H1 (cell line): ENCODE results near the gene SAP30L. TPM values are rescaled to one million over a fixed set of nuclear protein-coding genes. Genes with fewer than 3 reads are reported as not detected.

Experiments used
- CTCF ChIA-PET: fragments of 300-600 bp; sonication (Branson Sonifier 250); formaldehyde crosslinking; loops from one replicate; lab custom pipeline; 2021; ENCODE audit not compliant: partially characterized antibody; lab: Charles Lee
- POLR2A ChIA-PET: fragments of 300-600 bp; sonication (Branson Sonifier 250); formaldehyde crosslinking; loops from one replicate; lab custom pipeline; 2021; ENCODE audit warnings: inconsistent platforms; ENCODE audit not compliant: partially characterized antibody; lab: Charles Lee
- DNase-seq, 2 experiments: peaks; one replicate each; pipeline versions ENCODE4 v3.0.0 to v3.0.0-alpha.2; 2010 to 2022; ENCODE audit warnings: low spot score in 2 of 2, low read depth in 1 of 2, mixed read lengths in 1 of 2
- FAIRE-seq: peaks from 2 replicates; lab custom pipeline; 2011; peaks lifted over from hg19 to GRCh38; lab: Jason Lieb, UNC
- H2AFZ ChIP-seq: 2 replicates; pipeline ENCODE4 v1.8.1; 2012; ENCODE audit warnings: low read length, inconsistent platforms
- H2AK5ac ChIP-seq: 2 replicates; pipeline ENCODE4 v1.6.1; 2013; ENCODE audit warnings: low read depth, low read length
- H2BK120ac ChIP-seq: replicated peaks from 2 replicates; pipeline ENCODE3; 2013; ENCODE audit warnings: low read depth, low read length, inconsistent platforms
- H2BK12ac ChIP-seq: 2 replicates; pipeline ENCODE4 v1.6.1; 2013; ENCODE audit warnings: low read depth, low read length
- H2BK15ac ChIP-seq: 2 replicates; pipeline ENCODE4 v1.6.1; 2013; ENCODE audit warnings: low read length
- H2BK20ac ChIP-seq: 2 replicates; pipeline ENCODE4 v1.6.1; 2013; ENCODE audit warnings: low read length
- H2BK5ac ChIP-seq: 2 replicates; pipeline ENCODE4 v1.6.1; 2013; ENCODE audit warnings: low read depth, low read length
- H3K14ac ChIP-seq: 2 replicates; pipeline ENCODE4 v1.6.1; 2013; ENCODE audit warnings: inconsistent platforms; ENCODE audit not compliant: insufficient read length
- H3K18ac ChIP-seq: 2 replicates; pipeline ENCODE4 v1.6.1; 2013; ENCODE audit warnings: low read length; ENCODE audit errors: extremely low read depth
- H3K23ac ChIP-seq: 2 replicates; pipeline ENCODE4 v1.6.1; 2013; ENCODE audit warnings: inconsistent platforms; ENCODE audit not compliant: insufficient read length
- H3K23me2 ChIP-seq: 2 replicates; pipeline ENCODE4 v1.6.1; 2013; ENCODE audit warnings: low read depth, low read length
- H3K27ac ChIP-seq: 2 replicates; pipeline ENCODE4 v1.6.1; 2011; ENCODE audit warnings: low read depth, low read length, inconsistent platforms
- H3K27me3 ChIP-seq, 4 experiments: replicated peaks in 1 of 4; 1 replicate in 1 of 4; 2 replicates in 3 of 4; pipeline versions ENCODE4 v1.6.1 to v1.8.1; 2011 to 2013; ENCODE audit warnings: low read length in 3 of 4, mild to moderate bottlenecking in 3 of 4, inconsistent platforms in 2 of 4, mixed read lengths in 2 of 4, moderate library complexity in 1 of 4; ENCODE audit not compliant: control insufficient read depth in 3 of 4, insufficient read depth in 3 of 4; ENCODE audit errors: extremely low read depth in 1 of 4
- H3K36me3 ChIP-seq, 4 experiments: 2 replicates each; pipeline versions ENCODE4 v1.6.1 to v1.8.1; 2011 to 2013; ENCODE audit warnings: mild to moderate bottlenecking in 4 of 4, low read length in 3 of 4, moderate library complexity in 2 of 4, control low read depth in 1 of 4, inconsistent platforms in 1 of 4; ENCODE audit not compliant: insufficient read depth in 4 of 4, control insufficient read depth in 2 of 4
- H3K4ac ChIP-seq: replicated peaks from 2 replicates; pipeline ENCODE3; 2013; ENCODE audit warnings: low read length, low read depth, mixed read lengths, inconsistent platforms; ENCODE audit not compliant: insufficient read length
- H3K4me1 ChIP-seq, 4 experiments: replicated peaks in 1 of 4; 1 replicate in 1 of 4; 2 replicates in 3 of 4; pipeline versions ENCODE4 v1.6.1 to v1.8.1; 2011 to 2013; ENCODE audit warnings: low read length in 3 of 4, inconsistent platforms in 2 of 4, mixed read lengths in 1 of 4; ENCODE audit not compliant: insufficient read depth in 4 of 4, control insufficient read depth in 3 of 4
- H3K4me2 ChIP-seq, 2 experiments: 2 replicates each; pipeline versions ENCODE4 v1.6.1 to v1.8.1; 2011 to 2013; ENCODE audit warnings: low read depth in 2 of 2, low read length in 2 of 2, control low read depth in 1 of 2, inconsistent platforms in 1 of 2, mild to moderate bottlenecking in 1 of 2; ENCODE audit not compliant: insufficient read depth in 1 of 2
- H3K4me3 ChIP-seq, 4 experiments: fragments of 200-600, 300-600 bp in 1 of 4; sonication (generic), shearing (Covaris generic), sonication (Bioruptor Twin) in 1 of 4; 2 replicates each; pipeline versions ENCODE4 v1.5.1 to v1.8.1; 2011 to 2016; ENCODE audit warnings: low read length in 4 of 4, low read depth in 3 of 4, control low read depth in 2 of 4, inconsistent platforms in 2 of 4, mild to moderate bottlenecking in 2 of 4, mixed read lengths in 1 of 4, moderate library complexity in 1 of 4; ENCODE audit not compliant: insufficient read depth in 2 of 4; ENCODE audit errors: extremely low read depth in 1 of 4
- H3K56ac ChIP-seq: replicated peaks from 2 replicates; pipeline ENCODE3; 2013; ENCODE audit warnings: low read depth, mild to moderate bottlenecking, mixed read lengths, low read length, inconsistent platforms; ENCODE audit not compliant: insufficient read length
- H3K79me1 ChIP-seq: 2 replicates; pipeline ENCODE4 v1.6.1; 2013; ENCODE audit warnings: low read depth, low read length, control low read depth
- H3K79me2 ChIP-seq, 2 experiments: 2 replicates each; pipeline versions ENCODE4 v1.6.1 to v1.8.1; 2012 to 2013; ENCODE audit warnings: low read length in 2 of 2, mild to moderate bottlenecking in 2 of 2, inconsistent platforms in 1 of 2; ENCODE audit not compliant: insufficient read depth in 2 of 2, control insufficient read depth in 1 of 2
- H3K9ac ChIP-seq, 4 experiments: replicated peaks in 1 of 4; 1 replicate in 1 of 4; 2 replicates in 3 of 4; pipeline versions ENCODE4 v1.6.1 to v1.8.1; 2011 to 2013; ENCODE audit warnings: low read depth in 3 of 4, low read length in 3 of 4, control low read depth in 2 of 4, mild to moderate bottlenecking in 2 of 4, moderate library complexity in 2 of 4, inconsistent platforms in 1 of 4; ENCODE audit errors: extremely low read depth in 1 of 4
- H3K9me3 ChIP-seq, 2 experiments: 2 replicates each; pipeline versions ENCODE4 v1.6.1 to v1.8.1; 2012 to 2013; ENCODE audit warnings: mild to moderate bottlenecking in 2 of 2, moderate library complexity in 2 of 2, control low read depth in 1 of 2, inconsistent platforms in 1 of 2, low read depth in 1 of 2, low read length in 1 of 2, mixed read lengths in 1 of 2; ENCODE audit not compliant: insufficient read depth in 2 of 2
- H4K20me1 ChIP-seq, 2 experiments: replicated peaks in 1 of 2; 2 replicates each; pipeline versions ENCODE3 to v1.8.1; 2011 to 2013; ENCODE audit warnings: inconsistent platforms in 2 of 2, low read length in 2 of 2, mild to moderate bottlenecking in 1 of 2; ENCODE audit not compliant: insufficient read depth in 2 of 2, control insufficient read depth in 1 of 2
- H4K5ac ChIP-seq: 2 replicates; pipeline ENCODE4 v1.6.1; 2013; ENCODE audit warnings: low read length, low read depth, mixed read lengths, inconsistent platforms; ENCODE audit not compliant: insufficient read length
- H4K8ac ChIP-seq: 2 replicates; pipeline ENCODE4 v1.8.0; 2013; ENCODE audit warnings: mild to moderate bottlenecking, moderate library complexity, low read length, inconsistent platforms; ENCODE audit not compliant: insufficient read depth; ENCODE audit errors: extremely low read depth
- H4K91ac ChIP-seq: replicated peaks from 2 replicates; pipeline ENCODE3; 2013; ENCODE audit warnings: low read length, mixed read lengths, inconsistent platforms; ENCODE audit not compliant: insufficient read length
- FOSL1 ChIP-seq: IDR thresholded peaks from 2 replicates; pipeline ENCODE4 v1.6.1; 2011; ENCODE audit warnings: mild to moderate bottlenecking, low read depth, low read length, moderate library complexity; ENCODE audit not compliant: insufficient read depth
- GABPA ChIP-seq: IDR thresholded peaks from 2 replicates; pipeline ENCODE4 v1.6.1; 2011; ENCODE audit warnings: mild to moderate bottlenecking, low read length, moderate library complexity, borderline replicate concordance; ENCODE audit not compliant: insufficient read depth
- PHF8 ChIP-seq: fragments of 200-600 bp; sonication (generic); conservative IDR thresholded peaks from 2 replicates; pipeline ENCODE4 v1.7.1; 2012; ENCODE audit warnings: low read depth, mild to moderate bottlenecking, inconsistent platforms, low read length, moderate library complexity
- POLR2A ChIP-seq, 2 experiments: IDR thresholded peaks; 1 replicate in 1 of 2; 2 replicates in 1 of 2; pipeline ENCODE4 v1.6.1; 2011; ENCODE audit warnings: low read depth in 2 of 2, low read length in 2 of 2, mild to moderate bottlenecking in 2 of 2; ENCODE audit errors: control extremely low read depth in 1 of 2
- POU5F1 ChIP-seq: IDR thresholded peaks from 2 replicates; pipeline ENCODE4 v1.6.1; 2011; ENCODE audit warnings: low read depth, mild to moderate bottlenecking, low read length, moderate library complexity
- RNF2 ChIP-seq: fragments of 200-900, 300-1000 bp; sonication (generic); IDR thresholded peaks from 2 replicates; pipeline ENCODE4 v1.7.1; 2016; ENCODE audit warnings: borderline replicate concordance, low read depth, mild to moderate bottlenecking, antibody characterized with exemption, low read length; ENCODE audit not compliant: poor library complexity, severe bottlenecking; ENCODE audit errors: missing control alignments
- TBP ChIP-seq: IDR thresholded peaks from 2 replicates; pipeline ENCODE4 v1.6.1; 2011; ENCODE audit warnings: low read depth, low read length, improper control_type of control experiment
- YY1 ChIP-seq: IDR thresholded peaks from 2 replicates; pipeline ENCODE4 v1.6.1; 2011; ENCODE audit warnings: low read depth, mild to moderate bottlenecking, low read length
- WGBS, 2 experiments: shearing (Covaris generic) in 1 of 2; methylation state at CpG; one replicate each; pipeline versions ENCODE4 v1.1.6 to v1.1.7; 2013 to 2015; ENCODE audit warnings: low lambda C conversion rate in 2 of 2, mixed read lengths in 2 of 2, inconsistent platforms in 1 of 2, low coverage in 1 of 2, missing lambda C conversion rate in 1 of 2; ENCODE audit not compliant: insufficient replicate concordance in 2 of 2, insufficient coverage in 1 of 2, insufficient read length in 1 of 2; ENCODE audit errors: extremely low coverage in 1 of 2, missing lambda C conversion rate in 1 of 2; 5-methylcytosine and 5-hydroxymethylcytosine counted together
- polyA plus RNA-seq, 7 experiments: library from polyadenylated mRNA; depleted of rRNA in 3 of 7; stranded (reverse) in 5 of 7; unstranded in 2 of 7; fragments of >200 nt in 5 of 7; fragments of 200-250 nt in 2 of 7; gene quantifications; 1 replicate in 5 of 7; 2 replicates in 1 of 7; 4 replicates in 1 of 7; pipeline versions ENCODE4 v1.2.1 to v1.2.3, GENCODE V29; 2011 to 2013; ENCODE audit warnings: missing spikeins in 2 of 7, mixed read lengths in 2 of 7
- total RNA-seq: library from RNA; stranded (reverse); fragmentation: NEBNext Ultra II Directional; extraction: Animal tissue kit (Norgen Biotek cat#: 25700); gene quantifications from 2 replicates; pipeline ENCODE4 v1.2.1, GENCODE V29; 2021
- TF ChIP-seq, protein P1 (sequence below): IDR thresholded peaks from 2 replicates; pipeline ENCODE4 v1.6.1; 2011; ENCODE audit warnings: low read depth, mild to moderate bottlenecking, low read length; ENCODE audit not compliant: insufficient read depth

Gene SAP30L
- total and polyA plus RNA-seq, 2 of the 8 experiments (the other 6 are each of a cell fraction or from before 2014, with no cell fraction given): 12.2 to 31.5 TPM

DNA sequence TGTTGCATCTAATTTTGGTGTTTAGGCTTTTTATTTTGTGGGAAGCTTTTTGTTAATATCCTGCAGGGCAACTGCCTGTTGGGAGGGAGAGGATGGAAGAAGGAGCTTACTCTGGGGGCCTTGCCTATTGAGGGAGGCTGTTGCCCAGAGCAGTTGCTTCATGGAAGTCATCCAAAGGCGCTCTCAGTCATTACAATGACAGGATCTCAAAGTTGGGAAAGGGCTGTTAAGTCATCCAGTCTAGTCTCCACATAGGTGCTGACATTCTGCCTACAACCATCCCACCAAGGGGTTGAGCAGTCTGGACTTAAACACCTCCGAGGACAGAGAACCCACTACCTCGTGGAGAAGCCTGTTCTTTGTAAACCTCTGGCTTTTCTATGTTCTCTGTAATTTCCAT is 13.2 kb downstream of the SAP30L start:
- Histone ChIP-seq H3K4me1 (peaks cover 0 to 3% (median 0%) of the 10 kb centered on the region in 4 experiments; a peak in 3 of 7 replicates), H3K4ac (no peak overlapping the region), H3K9ac (no peak overlapping the region), H3K4me3 (no peak overlapping the region), H3K18ac (no peak overlapping the region), H3K14ac (no peak overlapping the region), H4K20me1 (peaks cover 0 to 4% of the 10 kb centered on the region in 2 experiments), H2BK5ac (no peak overlapping the region), H3K56ac (no peak overlapping the region), H2BK15ac (no peak overlapping the region), H3K27ac (no peak overlapping the region), H2BK20ac (no peak overlapping the region), H2AK5ac (no peak overlapping the region), H3K23ac (no peak overlapping the region), H3K79me2 (no peaks in the 10 kb centered on the region), H3K4me2 (no peak overlapping the region), H3K9me3 (no peaks in the 10 kb centered on the region), H4K5ac (no peak overlapping the region), H2AFZ (no peak overlapping the region), H4K91ac (no peak overlapping the region), H3K23me2 (no peaks in the 10 kb centered on the region), H2BK12ac (no peak overlapping the region), H3K79me1 (no peaks in the 10 kb centered on the region), H2BK120ac (no peak overlapping the region), H4K8ac (no peak overlapping the region), H3K27me3 (no peaks in the 10 kb centered on the region), H3K36me3 (peaks cover 6 to 17% (median 12%) of the 10 kb centered on the region in 4 experiments; a peak in 6 of 8 replicates)
- TF ChIP-seq YY1: no peak
- TF ChIP-seq FOSL1: no peak
- TF ChIP-seq, protein P1, sequence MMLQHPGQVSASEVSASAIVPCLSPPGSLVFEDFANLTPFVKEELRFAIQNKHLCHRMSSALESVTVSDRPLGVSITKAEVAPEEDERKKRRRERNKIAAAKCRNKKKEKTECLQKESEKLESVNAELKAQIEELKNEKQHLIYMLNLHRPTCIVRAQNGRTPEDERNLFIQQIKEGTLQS: no peak
- no peak for TF ChIP-seq RNF2
- TF ChIP-seq POLR2A (IDR thresholded peaks at IDR 0.05; ENCODE audit: control extremely low read depth in 1 of 2, low read depth in 2 of 2, low read length in 2 of 2): no peak
- no peak for TF ChIP-seq PHF8
- TF ChIP-seq GABPA: no peak
- TF ChIP-seq TBP: no peak
- TF ChIP-seq POU5F1: no peak
- POLR2A ChIA-PET: no interaction called here
- 90% methylated on average over 3 of the region's 3 CpGs; no CpG with 5 or more reads in 1 of the 2 experiments for WGBS, 2 experiments
- FAIRE-seq (no peak), DNase-seq (no peak)
- CTCF ChIA-PET: interaction anchor here (0.6 to 16.1 kb wide), 6 partner anchors 9 to 324 kb away, joined by 3 to 273 read pairs (median 4); no protein-coding TSS in a partner anchor
